ENCODE data around the gene KAZALD1. TPM values are rescaled to one million over a fixed set of nuclear protein-coding genes. Genes with fewer than 3 reads are reported as not detected.

KAZALD1 gene
- total RNA-seq, 1 donor from 2014 or later: 8.1 TPM

DNA sequence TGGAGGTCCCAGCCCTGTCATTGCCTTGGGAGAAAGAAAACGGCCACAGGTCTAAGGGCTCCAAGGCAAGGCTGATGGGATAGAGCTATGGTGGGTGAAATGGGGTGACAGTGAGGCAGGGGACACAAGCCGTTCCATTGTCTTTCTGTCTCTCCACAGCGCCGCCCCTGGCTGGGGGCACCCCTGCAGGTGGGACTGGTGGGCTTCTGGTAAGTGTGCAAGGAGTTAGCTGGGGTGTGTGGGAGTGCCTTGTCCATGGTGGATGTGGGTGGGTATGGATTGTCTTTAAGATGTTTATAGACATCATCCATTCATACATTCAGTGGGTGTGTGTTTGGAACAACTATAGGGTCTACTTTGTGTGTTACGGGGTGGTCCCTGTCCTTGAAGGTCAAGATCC lies 23.3 kb upstream of the KAZALD1 start:
- Histone ChIP-seq H3K79me2 (ENCODE audit: insufficient read depth, low read length) (peaks cover 20% of the 10 kb centered on the region), H2AFZ (ENCODE audit: low read depth, low read length) (no peak overlapping the region), H4K20me1 (ENCODE audit: insufficient read depth, low read length) (peaks cover 74% of the 10 kb centered on the region), H3K4me2 (ENCODE audit: low read length) (no peak overlapping the region), H3K27ac (ENCODE audit: low read depth, low read length) (no peak overlapping the region), H3K27me3 (ENCODE audit: insufficient read depth, low read length) (no peaks in the 10 kb centered on the region), H3K36me3 (ENCODE audit: insufficient read depth, low read length) (peaks cover 49% of the 10 kb centered on the region), H3K4me1 (ENCODE audit: insufficient read depth, low read length) (peaks cover 12% of the 10 kb centered on the region), H3K9me3 (ENCODE audit: insufficient read depth, low read depth, low read length) (no peaks in the 10 kb centered on the region), H3K4me3 (ENCODE audit: insufficient read depth, low read depth, low read length) (no peak overlapping the region), H3K9ac (ENCODE audit: low read length) (no peak overlapping the region)
- Mint-ChIP-seq H3K4me1 (ENCODE audit: low read depth, unreplicated experiment) (peaks cover 16% of the 10 kb centered on the region), H3K4me3 (ENCODE audit: unreplicated experiment) (no peak overlapping the region), H3K36me3 (ENCODE audit: low read depth, unreplicated experiment) (peaks cover 30% of the 10 kb centered on the region), H3K27me3 (ENCODE audit: low read depth, unreplicated experiment) (no peaks in the 10 kb centered on the region), H3K27ac (ENCODE audit: unreplicated experiment) (no peak overlapping the region), H3K9me3 (ENCODE audit: unreplicated experiment) (no peaks in the 10 kb centered on the region)
- TF ChIP-seq EZH2 (IDR thresholded peaks at IDR 0.05; ENCODE audit: insufficient read depth, low read length): no peak
- TF ChIP-seq, protein P1, sequence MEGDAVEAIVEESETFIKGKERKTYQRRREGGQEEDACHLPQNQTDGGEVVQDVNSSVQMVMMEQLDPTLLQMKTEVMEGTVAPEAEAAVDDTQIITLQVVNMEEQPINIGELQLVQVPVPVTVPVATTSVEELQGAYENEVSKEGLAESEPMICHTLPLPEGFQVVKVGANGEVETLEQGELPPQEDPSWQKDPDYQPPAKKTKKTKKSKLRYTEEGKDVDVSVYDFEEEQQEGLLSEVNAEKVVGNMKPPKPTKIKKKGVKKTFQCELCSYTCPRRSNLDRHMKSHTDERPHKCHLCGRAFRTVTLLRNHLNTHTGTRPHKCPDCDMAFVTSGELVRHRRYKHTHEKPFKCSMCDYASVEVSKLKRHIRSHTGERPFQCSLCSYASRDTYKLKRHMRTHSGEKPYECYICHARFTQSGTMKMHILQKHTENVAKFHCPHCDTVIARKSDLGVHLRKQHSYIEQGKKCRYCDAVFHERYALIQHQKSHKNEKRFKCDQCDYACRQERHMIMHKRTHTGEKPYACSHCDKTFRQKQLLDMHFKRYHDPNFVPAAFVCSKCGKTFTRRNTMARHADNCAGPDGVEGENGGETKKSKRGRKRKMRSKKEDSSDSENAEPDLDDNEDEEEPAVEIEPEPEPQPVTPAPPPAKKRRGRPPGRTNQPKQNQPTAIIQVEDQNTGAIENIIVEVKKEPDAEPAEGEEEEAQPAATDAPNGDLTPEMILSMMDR (IDR thresholded peaks at IDR 0.05; ENCODE audit: insufficient read depth, low read depth, low read length): peak; percentile 12
- DNase-seq (ENCODE audit: low read depth) (no peak), FAIRE-seq (no peak)

DNA sequence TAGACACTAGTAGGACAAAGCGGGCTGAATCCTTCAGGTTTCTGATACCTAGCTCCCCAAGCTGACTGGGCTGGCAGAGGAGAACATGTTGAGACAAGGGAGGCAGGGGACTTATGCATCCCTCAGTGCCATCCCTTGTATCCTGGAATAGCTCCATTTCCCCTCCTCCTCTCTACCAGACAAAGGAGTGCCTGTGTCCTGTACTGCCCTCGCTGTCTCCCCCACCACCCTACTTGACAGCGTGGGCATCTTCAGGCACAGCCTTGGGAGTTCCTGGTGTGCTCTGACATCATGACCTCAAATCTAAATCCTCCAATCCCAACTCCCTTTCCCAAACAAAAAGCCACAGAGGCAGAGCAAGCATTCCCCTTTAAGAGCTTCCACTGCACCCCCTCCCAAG lies 21.7 kb upstream of the KAZALD1 start:
- no peaks in the 10 kb centered on the region for H3K9me3 ChIP-seq (ENCODE audit: insufficient read depth, low read depth, low read length)
- no peak for DNase-seq (ENCODE audit: low read depth)
- peaks cover 14% of the 10 kb centered on the region for H3K4me1 ChIP-seq (ENCODE audit: insufficient read depth, low read length)
- H4K20me1 ChIP-seq (ENCODE audit: insufficient read depth, low read length): peaks cover 59% of the 10 kb centered on the region
- Mint-ChIP-seq H3K36me3 (ENCODE audit: low read depth, unreplicated experiment) (peaks cover 27% of the 10 kb centered on the region), H3K27ac (ENCODE audit: unreplicated experiment) (peak overlapping the region; percentile 26), H3K9me3 (ENCODE audit: unreplicated experiment) (no peaks in the 10 kb centered on the region), H3K4me3 (ENCODE audit: unreplicated experiment) (no peak overlapping the region), H3K4me1 (ENCODE audit: low read depth, unreplicated experiment) (peaks cover 14% of the 10 kb centered on the region), H3K27me3 (ENCODE audit: low read depth, unreplicated experiment) (no peaks in the 10 kb centered on the region)
- H3K27me3 ChIP-seq (ENCODE audit: insufficient read depth, low read length): no peaks in the 10 kb centered on the region
- H3K4me3 ChIP-seq (ENCODE audit: insufficient read depth, low read depth, low read length): no peak overlapping the region
- FAIRE-seq: no peak
- H2AFZ ChIP-seq (ENCODE audit: low read depth, low read length): no peak overlapping the region
- peaks cover 4% of the 10 kb centered on the region for H3K79me2 ChIP-seq (ENCODE audit: insufficient read depth, low read length)
- H3K9ac ChIP-seq (ENCODE audit: low read length): no peak overlapping the region
- H3K4me2 ChIP-seq (ENCODE audit: low read length): no peak overlapping the region
- TF ChIP-seq, protein P1 (IDR thresholded peaks at IDR 0.05; ENCODE audit: insufficient read depth, low read depth, low read length): no peak
- no peak overlapping the region for H3K27ac ChIP-seq (ENCODE audit: low read depth, low read length)
- peaks cover 46% of the 10 kb centered on the region for H3K36me3 ChIP-seq (ENCODE audit: insufficient read depth, low read length)

DNA sequence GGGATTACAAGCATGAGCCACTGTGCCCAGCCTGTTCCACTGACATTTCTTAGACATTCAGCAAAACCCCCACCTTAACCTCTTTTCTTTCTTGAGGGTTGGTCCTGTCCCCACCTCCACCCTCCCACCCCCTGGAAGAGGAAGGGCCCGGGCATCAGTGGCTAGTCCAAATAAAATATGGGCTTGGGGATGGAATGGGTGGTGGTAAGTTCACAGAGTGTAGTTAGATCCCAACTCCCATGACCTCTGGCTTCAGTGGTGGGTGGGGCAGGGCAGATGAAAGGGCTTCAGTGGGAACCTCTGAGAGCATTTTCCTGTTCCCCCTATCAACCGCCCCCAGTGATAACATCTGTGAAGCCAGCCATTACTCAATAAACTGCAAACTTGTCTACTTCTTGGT lies 20.9 kb upstream of the KAZALD1 start:
- H3K4me3 Mint-ChIP-seq (ENCODE audit: unreplicated experiment): no peak overlapping the region
- Histone ChIP-seq H3K79me2 (ENCODE audit: insufficient read depth, low read length) (no peaks in the 10 kb centered on the region), H3K36me3 (ENCODE audit: insufficient read depth, low read length) (peaks cover 38% of the 10 kb centered on the region), H3K9ac (ENCODE audit: low read length) (no peak overlapping the region), H2AFZ (ENCODE audit: low read depth, low read length) (no peak overlapping the region), H3K4me2 (ENCODE audit: low read length) (no peak overlapping the region), H3K27me3 (ENCODE audit: insufficient read depth, low read length) (no peaks in the 10 kb centered on the region), H3K4me1 (ENCODE audit: insufficient read depth, low read length) (peaks cover 14% of the 10 kb centered on the region), H3K4me3 (ENCODE audit: insufficient read depth, low read depth, low read length) (no peak overlapping the region), H3K27ac (ENCODE audit: low read depth, low read length) (no peak overlapping the region), H4K20me1 (ENCODE audit: insufficient read depth, low read length) (peaks cover 51% of the 10 kb centered on the region), H3K9me3 (ENCODE audit: insufficient read depth, low read depth, low read length) (no peaks in the 10 kb centered on the region)
- peaks cover 14% of the 10 kb centered on the region for H3K4me1 Mint-ChIP-seq (ENCODE audit: low read depth, unreplicated experiment)
- FAIRE-seq: no peak
- peaks cover under 1% of the 10 kb centered on the region for H3K27me3 Mint-ChIP-seq (ENCODE audit: low read depth, unreplicated experiment)
- H3K9me3 Mint-ChIP-seq (ENCODE audit: unreplicated experiment): no peaks in the 10 kb centered on the region
- TF ChIP-seq EZH2 (IDR thresholded peaks at IDR 0.05; ENCODE audit: insufficient read depth, low read length): no peak
- peak overlapping the region; percentile 81 for H3K27ac Mint-ChIP-seq (ENCODE audit: unreplicated experiment)
- DNase-seq (ENCODE audit: low read depth): no peak
- H3K36me3 Mint-ChIP-seq (ENCODE audit: low read depth, unreplicated experiment): peaks cover 23% of the 10 kb centered on the region

All from astrocyte (in vitro differentiated cells and primary cell).